ENCODE results near the gene DCAF4L1.

The DCAF4L1 gene

DNA sequence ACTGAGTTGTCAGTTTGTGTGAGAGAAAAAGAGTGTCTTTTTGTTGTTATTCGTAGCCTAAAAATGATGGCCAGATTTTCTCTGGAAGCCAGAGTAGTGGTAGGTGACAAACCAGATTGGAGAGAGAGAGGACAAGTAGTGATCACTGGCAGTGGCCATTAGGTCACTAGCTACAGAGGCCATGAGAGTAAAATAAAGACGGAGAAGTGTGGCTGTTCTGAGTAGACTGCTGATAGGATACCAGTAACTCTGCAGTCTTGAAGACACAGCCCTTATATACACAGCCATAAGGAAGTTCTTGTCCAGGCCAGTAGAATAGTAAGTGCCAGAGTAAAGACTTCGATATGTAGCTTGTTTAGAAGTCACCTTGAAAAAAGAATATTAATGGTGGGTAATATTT lies 16.5 kb downstream of the DCAF4L1 start:
- TF ChIP-seq, protein P1, sequence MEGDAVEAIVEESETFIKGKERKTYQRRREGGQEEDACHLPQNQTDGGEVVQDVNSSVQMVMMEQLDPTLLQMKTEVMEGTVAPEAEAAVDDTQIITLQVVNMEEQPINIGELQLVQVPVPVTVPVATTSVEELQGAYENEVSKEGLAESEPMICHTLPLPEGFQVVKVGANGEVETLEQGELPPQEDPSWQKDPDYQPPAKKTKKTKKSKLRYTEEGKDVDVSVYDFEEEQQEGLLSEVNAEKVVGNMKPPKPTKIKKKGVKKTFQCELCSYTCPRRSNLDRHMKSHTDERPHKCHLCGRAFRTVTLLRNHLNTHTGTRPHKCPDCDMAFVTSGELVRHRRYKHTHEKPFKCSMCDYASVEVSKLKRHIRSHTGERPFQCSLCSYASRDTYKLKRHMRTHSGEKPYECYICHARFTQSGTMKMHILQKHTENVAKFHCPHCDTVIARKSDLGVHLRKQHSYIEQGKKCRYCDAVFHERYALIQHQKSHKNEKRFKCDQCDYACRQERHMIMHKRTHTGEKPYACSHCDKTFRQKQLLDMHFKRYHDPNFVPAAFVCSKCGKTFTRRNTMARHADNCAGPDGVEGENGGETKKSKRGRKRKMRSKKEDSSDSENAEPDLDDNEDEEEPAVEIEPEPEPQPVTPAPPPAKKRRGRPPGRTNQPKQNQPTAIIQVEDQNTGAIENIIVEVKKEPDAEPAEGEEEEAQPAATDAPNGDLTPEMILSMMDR (IDR thresholded peaks at IDR 0.05; ENCODE audit: low read length, missing control alignments), result no peak
- H3K4me3 ChIP-seq (replicated peaks; ENCODE audit: low read depth, low read length), result no peak overlapping the region
- DNase-seq (ENCODE audit: low read depth), result no peak

DNA sequence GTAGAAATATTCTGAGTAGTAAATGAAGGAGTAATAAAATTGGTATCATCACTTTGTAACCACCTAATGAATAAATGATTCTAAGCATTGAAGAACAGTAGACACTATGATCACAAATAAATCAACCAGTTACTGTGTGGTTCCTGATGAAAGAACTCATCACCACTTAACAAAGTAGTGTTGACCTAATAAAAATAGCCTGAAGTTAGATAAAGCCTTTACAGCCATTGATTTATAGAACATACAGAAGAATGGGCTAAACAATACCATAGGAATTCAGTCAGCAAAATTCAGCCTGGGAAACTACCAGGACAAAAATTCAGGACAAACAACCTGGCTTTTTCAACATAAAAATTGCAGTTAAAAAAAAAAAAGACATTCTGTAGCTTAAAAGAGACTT lies 17.8 kb downstream of the DCAF4L1 start:
- TF ChIP-seq, protein P1 (IDR thresholded peaks at IDR 0.05; ENCODE audit: low read length, missing control alignments), result no peak
- no peak for DNase-seq (ENCODE audit: low read depth)
- H3K4me3 ChIP-seq (replicated peaks; ENCODE audit: low read depth, low read length), result no peak overlapping the region

DNA sequence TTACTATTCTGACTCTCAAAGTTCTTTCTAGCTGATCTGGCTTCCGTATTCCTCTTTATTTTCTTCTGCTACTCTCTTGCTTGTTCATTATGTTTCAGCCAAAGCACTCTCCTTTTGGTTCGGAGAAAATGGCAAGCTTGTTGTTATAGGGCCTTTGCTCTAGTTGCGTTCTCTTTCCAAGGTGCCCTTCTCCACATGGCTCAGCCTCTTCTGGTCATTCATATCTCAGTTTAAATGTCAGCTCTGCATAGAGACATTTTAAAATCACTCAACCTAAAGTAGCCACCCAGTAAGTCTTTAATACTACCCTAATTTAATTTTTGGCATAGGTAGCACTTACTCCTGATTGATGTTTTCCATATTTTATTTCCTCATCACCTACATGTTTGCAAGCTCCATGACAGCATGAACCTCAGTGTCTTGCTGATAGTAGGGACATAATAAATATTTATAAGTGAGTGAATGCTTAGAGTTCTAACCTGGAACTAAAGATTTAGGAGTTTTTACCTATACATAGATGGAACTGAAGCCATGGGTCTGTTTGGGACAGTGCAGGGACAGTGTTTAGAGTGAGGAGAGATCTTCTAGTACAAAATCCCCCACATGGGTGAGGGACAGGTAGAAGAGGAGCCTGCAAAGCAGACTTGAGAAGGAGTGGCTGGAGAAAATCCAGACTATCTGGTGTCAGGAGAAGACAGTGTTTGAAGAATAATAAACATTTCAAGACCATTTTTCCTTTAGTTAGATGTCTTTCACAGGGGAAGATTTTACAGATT lies 26.6 kb downstream of the DCAF4L1 start:
- no peak overlapping the region for H3K4me3 ChIP-seq (replicated peaks; ENCODE audit: low read depth, low read length)
- no peak for DNase-seq (ENCODE audit: low read depth)
- TF ChIP-seq, protein P1 (IDR thresholded peaks at IDR 0.05; ENCODE audit: low read length, missing control alignments), result no peak

DNA sequence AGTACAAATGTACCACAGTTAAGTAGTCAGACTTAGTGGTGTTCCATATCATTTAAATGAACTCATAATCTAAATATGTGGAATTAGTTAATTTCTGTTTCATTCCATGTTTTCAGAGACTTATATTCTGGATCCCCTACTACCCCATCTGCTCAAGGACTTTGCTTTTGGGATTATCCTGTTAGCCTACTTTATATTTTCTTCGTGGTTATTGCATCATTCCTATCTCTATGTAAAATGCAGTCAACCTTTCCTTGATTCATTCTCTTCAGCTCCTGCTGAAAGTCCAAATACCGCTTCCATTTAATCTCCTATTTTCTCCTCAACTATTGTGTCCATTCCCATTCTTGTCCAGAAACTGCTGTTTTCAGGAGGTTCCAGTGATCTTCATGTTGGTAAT lies 33.9 kb downstream of the DCAF4L1 start:
- DNase-seq (ENCODE audit: low read depth), result no peak
- TF ChIP-seq, protein P1 (IDR thresholded peaks at IDR 0.05; ENCODE audit: low read length, missing control alignments), result no peak
- H3K4me3 ChIP-seq (replicated peaks; ENCODE audit: low read depth, low read length), result no peak overlapping the region

DNA sequence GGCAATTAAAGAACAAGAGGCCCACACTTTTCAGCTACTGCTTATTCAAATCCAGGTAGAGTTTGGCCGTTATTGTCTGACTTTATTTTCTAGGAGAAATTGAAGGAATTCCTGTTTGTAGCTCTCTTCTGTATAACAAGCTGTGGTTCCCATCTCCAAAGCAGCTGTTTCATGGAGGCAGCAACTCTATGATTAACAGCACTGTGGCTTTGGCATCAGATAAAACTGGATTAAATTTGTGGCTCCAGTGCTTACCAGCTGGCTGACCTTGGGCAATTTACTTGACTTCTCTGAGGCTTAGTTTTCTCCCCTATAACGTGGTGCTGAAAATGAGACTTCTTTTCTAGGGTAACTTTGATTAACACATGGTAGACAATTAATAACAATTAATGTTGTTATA lies 36.9 kb downstream of the DCAF4L1 start:
- TF ChIP-seq, protein P1 (IDR thresholded peaks at IDR 0.05; ENCODE audit: low read length, missing control alignments), result no peak
- no peak for DNase-seq (ENCODE audit: low read depth)
- no peak overlapping the region for H3K4me3 ChIP-seq (replicated peaks; ENCODE audit: low read depth, low read length)
